GM21367 (cell line): Measurements from ENCODE around the gene BTBD7.

Experiments used
- ATAC-seq: cut with Tn5 transposase; IDR thresholded peaks from one replicate; pipeline ENCODE4 v1.9.1; 2021; ENCODE audit not compliant: unreplicated experiment

Gene BTBD7

DNA sequence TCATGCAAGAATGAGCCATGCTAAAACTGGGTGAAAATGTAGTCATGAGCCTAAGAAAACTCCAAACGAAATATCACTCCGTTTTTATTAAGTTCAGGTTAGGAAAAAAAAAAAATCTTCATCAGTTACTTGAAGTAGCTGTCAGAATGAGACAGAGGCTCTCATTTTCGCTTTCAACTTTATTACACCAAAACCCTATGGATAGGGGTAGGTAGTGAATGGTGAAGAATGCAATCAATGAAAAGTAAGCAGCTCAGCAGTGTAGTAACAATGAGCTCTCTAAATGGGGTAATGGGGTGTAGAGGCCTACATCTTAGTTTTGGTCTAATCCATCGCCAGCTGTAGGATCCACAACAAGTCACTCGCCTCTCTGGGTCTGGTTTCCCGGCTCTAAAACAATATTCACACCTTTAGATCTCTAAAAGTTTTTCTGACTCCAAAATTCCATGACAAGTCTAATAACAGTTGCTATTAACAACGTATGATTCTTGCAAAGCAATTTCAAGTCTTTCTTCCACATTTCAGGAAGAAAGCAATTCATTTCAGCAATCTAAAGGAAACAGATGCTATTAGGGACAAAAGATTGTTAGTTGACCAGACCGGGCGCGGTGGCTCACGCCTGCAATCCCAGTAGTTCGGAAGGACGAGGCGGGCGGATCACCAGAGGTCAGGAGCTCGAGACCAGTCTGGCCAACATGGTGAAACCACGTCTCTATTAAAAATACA, 1.7 kb downstream of the BTBD7 start:
- ATAC-seq = no peak

GRCh38 chr14:93330609-93331000, 2.2 kb downstream of the BTBD7 start:
- ATAC-seq = no peak

DNA sequence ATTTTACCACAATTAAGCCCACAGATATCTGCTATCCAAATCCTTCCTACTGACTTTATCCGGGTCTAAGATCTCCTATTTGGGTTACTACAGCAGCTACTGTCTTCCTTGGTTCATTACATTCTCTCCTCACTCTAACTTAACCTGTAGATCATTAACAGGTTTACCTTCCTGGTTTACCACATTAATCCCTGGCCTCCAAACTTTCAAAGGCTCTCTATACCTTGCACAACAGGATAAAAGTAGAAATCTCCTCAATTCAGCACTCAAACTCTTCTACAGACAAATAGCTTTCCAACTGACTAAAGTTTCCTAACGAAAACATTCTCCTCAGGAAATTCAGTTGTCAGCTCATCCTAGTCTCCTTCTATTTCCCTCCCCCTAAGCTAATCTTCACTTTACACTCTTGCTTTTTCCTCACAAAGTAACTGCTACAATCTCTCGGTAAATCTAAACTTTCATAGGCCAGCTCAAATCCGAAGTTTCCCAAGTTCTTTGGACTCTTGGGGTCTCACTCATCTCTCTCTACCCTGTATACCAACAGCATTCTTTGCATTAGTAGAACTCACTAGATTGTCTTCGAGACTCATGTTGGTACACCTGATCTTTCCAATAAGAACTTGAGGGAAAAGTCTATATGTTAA, 2.7 kb downstream of the BTBD7 start:
- no peak for ATAC-seq

DNA sequence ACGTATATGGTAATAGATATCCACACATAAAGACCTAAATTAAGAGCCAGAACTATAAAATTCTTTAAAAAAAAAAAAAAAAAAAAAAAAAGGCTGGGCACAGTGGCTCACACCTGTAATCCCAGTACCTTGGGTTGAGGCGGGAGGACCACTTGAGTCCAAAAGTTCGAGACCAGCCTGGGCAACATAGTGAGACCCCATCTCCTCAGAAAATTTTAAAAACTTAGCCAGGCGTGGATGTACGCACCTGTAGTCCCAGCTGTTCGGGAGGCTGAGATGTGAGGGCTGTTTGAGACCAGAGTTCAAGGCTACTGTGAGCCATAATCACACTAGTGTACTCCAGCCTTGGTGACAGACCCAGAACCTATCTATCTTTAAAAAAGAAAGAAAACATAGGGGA, 4.3 kb downstream of the BTBD7 start:
- ATAC-seq = no peak

DNA sequence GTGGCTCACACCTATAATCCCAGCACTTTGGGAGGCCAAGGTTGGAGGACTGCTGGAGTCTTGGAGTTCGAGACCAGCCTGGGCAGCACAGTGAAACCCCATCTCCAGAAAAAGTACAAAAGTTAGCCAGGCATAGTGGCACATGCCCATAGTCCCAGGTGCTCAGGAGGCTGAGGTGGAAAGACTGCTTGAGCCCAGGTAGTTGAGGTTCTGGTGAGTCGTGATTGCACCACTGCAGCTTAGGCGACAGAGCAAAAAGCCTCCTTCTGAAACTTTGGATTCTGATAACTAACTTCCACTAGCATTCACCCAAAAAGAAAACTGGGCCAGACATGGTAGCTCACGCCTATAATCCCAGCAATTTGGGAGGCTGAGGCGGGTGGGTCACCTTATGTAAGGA, 6.6 kb downstream of the BTBD7 start:
- no peak for ATAC-seq

DNA sequence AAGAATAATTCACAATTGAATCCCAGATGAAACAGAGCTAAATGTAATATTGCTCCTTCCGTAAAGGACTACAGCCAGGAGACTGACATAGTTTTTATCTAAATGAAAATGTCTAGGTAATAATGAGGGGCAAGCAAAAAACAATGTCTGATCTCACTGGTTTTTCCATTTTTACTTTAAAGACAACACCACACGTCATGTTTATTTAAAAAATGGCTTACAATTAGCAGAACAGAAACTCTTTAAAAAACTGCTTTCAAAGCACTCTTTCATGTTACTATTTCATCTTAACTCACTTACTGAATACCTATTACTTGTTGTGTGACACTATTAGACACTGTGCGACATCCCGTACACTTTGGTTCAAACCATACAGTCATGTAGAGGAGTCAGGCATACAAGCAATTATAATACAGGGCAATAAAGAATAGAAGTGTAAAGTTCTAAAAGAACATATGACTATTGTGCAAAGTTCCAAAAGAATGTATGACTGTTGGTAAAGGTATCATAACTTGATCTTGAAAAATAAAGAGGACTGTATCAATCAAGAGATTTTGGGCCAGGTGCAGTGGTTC, 9.1 kb downstream of the BTBD7 start:
- ATAC-seq = no peak

- no peak for ATAC-seq
Measured at GRCh38 chr14:93322929-93323599, 9.8 kb downstream of the BTBD7 start.

DNA sequence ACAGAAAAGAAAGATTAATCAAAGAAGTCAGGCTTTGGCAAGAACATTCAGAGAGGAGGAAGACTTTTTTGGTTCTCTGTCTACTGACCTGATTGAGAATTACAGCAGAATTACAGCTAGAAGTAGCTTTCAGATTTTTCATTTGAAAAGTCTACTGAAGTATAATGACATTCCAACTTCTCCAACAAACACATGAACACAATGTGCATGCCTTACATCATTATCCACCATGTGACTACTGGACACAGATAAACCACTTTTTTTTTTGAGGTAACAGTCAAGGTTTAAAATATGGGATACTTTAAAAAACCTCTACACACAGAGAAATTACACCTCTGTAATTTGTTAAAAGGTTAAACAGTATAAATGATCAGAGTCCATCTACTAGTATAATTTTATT, 12.3 kb downstream of the BTBD7 start:
- ATAC-seq = no peak

GRCh38 chr14:93319958-93320357, 12.9 kb downstream of the BTBD7 start:
- no peak for ATAC-seq

- ATAC-seq = no peak
Measured at GRCh38 chr14:93319494-93319893, 13.3 kb downstream of the BTBD7 start.

DNA sequence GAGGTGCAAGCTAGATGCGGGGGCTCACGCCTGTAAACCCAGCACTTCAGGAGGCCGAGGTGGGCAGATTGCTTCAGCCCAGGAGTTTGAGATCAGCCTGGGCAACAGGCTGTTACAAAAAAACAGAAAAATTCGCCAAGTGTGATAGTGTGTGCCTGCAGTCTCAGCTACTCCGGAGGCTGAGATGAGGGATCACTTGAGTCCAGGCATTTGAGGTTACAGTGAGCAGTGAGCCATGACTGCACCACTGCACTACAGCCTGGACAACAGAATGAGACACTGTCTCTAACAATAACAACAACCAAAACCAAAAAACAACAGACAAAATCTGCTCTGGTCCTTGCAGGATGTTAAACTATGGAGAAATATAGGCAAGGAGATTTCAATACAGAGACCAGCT, 13.9 kb downstream of the BTBD7 start:
- no peak for ATAC-seq

GRCh38 chr14:93317875-93318807, 14.7 kb downstream of the BTBD7 start:
- no peak for ATAC-seq

DNA sequence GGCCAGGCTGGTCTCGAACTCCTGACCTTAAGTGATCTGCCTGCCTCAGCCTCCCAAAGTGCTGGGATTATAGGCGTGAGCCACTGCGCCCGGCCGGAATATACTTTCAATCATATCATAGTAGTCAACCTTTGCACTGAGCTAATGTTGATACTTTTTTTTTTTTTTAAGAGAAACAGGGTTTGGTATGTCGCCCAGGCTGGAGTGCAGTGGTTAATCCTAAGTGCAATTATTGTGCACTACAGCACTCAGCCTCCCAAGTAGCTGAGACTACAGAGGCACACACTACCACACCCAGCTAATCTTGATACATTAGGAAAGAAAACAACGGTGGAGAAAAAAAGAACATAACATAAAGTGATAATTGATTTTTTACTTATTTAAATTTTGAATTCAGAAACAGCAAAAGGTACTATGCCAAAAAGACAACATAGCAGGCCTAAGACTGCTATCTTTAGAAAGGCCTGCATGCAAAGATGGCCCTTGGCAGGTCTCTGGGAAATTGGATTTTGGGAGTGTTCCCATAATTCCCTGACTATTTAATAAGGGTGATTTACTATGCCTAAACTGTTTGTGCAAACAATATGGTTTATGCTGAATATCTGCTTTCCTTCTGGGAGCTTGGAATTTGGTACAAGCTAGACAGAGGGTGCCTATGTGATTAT, 15.5 kb downstream of the BTBD7 start:
- ATAC-seq = no peak

- no peak for ATAC-seq
Measured at GRCh38 chr14:93316716-93317115, 16.1 kb downstream of the BTBD7 start.

DNA sequence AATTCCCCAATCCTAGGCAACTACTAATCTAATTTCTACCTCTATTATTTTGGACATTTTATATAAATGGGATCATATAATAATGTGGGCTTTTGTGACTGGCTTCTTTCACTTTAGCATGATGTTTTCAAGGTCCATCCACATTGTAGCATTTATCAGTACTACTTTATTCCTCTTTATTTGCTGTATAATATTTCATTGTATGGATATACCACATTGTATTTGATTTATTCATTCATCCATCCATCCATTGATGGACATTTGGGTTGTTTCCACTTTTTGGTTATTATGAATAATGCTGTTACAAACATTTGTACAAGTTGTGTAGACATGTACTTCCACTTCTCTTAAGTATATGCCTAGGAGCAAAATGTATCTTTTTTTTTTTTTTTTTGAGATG, 17.3 kb downstream of the BTBD7 start:
- no peak for ATAC-seq

DNA sequence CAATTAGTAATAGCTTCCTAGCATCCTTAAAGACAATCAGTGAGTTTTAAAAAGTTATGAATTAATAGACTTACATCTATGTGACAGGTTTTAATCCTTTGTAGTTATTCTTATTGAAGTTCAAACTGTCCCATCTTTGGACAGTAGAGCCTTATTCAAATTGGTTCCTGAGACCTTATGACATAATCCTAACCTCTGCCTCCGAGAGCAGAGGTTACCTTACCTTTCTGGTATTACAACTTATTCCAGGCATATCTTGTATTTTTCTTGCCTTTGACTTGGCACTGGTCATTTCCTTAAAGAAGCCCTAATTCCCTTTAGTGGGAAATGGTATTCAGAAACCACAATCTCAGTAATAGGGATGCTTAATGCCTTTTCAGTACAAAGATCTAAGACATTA, 21.8 kb downstream of the BTBD7 start:
- ATAC-seq = no peak

DNA sequence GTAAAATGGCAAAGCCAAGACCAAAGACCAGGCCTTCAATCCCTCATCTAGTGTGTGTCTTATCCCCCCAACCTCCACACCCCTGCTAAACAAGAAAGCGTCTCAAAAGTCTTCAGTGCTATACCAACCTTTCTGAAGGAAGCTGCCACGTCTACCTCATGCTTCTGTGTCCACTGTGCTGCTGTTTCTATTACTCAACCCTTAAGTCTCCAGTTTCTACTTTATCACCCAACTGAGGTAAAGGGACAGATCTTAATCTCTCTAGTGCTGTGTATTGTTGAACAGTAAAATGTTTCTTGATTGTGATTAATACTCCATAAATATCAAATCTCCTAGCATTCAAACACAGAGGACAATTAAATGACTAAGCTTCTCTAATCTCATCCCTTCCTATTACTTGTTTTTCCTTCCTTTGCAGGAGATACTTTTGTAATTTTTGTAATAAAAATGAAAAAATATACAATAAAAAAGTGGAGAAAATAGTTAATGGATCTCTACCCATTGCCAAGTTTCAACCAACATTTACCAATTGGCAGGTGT, 23.3 kb downstream of the BTBD7 start:
- no peak for ATAC-seq

- no peak for ATAC-seq
Measured at GRCh38 chr14:93308686-93309345, 24.0 kb downstream of the BTBD7 start.

DNA sequence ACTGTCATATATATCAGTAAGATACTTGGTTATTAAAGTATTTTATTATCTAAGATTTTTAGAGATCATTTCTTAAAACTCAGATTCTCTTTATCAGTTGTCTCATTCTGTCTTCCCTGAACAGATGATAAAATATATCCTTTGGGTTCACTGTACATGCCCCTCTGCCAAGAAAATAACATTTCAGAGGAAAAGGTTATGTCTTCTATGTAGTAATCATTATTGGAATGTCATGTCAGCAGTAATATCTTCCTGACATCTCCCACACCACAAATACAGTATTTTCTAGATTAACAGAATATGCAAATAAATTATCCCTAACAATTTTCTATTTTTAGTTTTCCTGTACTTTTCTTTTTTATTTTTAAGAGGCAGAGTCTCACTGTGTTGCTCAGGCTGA, 26.0 kb downstream of the BTBD7 start:
- no peak for ATAC-seq
